Measurements from ENCODE around the gene PDGFRB. TPM values are rescaled to one million over a fixed set of nuclear protein-coding genes. Genes with fewer than 3 reads are reported as not detected.

PDGFRB gene
- total and polyA plus RNA-seq, 7 donors: 14.6 to 56.0 (median 34.0) TPM

DNA sequence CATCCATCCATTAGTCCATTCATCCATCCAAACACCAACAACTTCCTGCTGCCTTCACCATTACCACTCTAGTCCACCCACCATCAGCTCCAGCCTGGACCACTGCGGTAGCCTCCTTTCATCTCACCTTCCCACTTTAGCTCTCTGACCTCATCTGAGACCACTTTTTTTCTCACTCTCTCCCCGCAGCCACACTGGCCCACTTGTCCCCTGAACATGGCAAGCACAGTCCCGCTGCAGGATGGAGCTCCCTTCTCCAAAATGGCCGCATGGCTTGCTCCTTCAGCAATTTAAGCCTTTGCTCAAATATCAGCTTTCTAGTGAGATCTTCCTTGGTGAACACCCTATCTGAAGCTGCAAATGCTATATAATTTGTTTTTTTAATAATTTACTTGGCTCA, 80.4 kb downstream of the PDGFRB start:
- Histone ChIP-seq H3K9me3 (no peaks in the 10 kb centered on the region), H3K27me3 (ENCODE audit: insufficient read depth in 3 of 3, low read length in 2 of 3) (no peaks in the 10 kb centered on the region), H3K36me3 (ENCODE audit: insufficient read depth in 1 of 2, low read depth in 1 of 2) (no peaks in the 10 kb centered on the region), H3K27ac (no peak overlapping the region), H3K4me1 (no peaks in the 10 kb centered on the region), H3K4me3 (no peak overlapping the region)
- intact Hi-C loops (cut with DNase I): no loop called here
- TF ChIP-seq, protein P1, sequence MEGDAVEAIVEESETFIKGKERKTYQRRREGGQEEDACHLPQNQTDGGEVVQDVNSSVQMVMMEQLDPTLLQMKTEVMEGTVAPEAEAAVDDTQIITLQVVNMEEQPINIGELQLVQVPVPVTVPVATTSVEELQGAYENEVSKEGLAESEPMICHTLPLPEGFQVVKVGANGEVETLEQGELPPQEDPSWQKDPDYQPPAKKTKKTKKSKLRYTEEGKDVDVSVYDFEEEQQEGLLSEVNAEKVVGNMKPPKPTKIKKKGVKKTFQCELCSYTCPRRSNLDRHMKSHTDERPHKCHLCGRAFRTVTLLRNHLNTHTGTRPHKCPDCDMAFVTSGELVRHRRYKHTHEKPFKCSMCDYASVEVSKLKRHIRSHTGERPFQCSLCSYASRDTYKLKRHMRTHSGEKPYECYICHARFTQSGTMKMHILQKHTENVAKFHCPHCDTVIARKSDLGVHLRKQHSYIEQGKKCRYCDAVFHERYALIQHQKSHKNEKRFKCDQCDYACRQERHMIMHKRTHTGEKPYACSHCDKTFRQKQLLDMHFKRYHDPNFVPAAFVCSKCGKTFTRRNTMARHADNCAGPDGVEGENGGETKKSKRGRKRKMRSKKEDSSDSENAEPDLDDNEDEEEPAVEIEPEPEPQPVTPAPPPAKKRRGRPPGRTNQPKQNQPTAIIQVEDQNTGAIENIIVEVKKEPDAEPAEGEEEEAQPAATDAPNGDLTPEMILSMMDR (IDR thresholded peaks at IDR 0.05): no peak
- no peak for ATAC-seq
- 66 to 94% (median 87%) methylated on average over 4 of the region's 4 CpGs for WGBS, 3 donors
- no peak for DNase-seq

DNA sequence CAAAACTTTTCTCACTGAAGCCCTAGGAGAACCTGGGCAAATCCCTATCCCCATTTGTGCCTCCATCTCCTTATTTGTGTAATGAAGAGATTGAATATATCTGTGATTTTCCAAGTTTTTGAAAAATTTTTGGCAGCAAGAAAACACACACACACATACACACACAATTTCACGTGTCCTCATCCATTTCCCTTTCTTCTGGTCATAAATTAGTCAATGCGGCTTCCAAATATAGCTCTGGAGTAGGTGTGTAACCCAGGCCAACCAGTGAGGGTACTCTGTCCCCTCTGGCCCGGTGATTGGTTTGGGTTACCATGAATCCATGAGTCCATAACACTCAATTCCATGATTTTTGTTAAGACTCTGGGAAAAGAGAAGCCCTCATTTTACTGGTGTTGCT, 82.0 kb downstream of the PDGFRB start:
- no peak for ATAC-seq
- TF ChIP-seq, protein P1 (IDR thresholded peaks at IDR 0.05): no peak

DNA sequence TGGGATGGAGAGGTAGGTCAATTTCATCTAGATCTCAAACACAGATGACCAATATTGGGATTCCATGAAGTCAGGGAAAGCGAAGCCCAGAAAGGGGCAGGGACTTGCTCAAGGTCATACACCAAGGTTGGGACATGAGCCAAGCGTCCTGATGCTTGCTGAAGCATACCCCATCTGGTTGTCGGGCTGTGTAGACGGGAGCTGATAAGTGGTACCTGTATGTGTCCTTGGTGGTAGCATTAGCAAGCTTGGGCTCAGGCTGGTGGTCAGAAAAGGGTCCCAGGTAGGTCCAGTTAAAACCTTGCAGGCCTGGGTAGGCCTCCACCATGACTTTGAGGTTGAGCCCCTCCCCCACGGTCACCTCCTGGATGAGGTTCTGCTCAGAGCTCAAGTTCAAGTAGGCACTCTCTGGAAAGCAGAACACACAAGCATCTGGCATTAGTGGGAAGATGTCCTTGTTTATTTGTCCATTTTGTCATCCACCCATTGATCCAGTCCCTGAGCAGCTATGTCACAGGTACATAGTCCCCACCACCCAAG, 82.5 kb downstream of the PDGFRB start:
- H3K4me3 ChIP-seq: no peak overlapping the region
- intact Hi-C loops (cut with DNase I): no loop called here
- no peaks in the 10 kb centered on the region for H3K4me1 ChIP-seq
- no peaks in the 10 kb centered on the region for H3K36me3 ChIP-seq (ENCODE audit: insufficient read depth in 1 of 2, low read depth in 1 of 2)
- no peak overlapping the region for H3K27ac ChIP-seq
- H3K9me3 ChIP-seq: no peaks in the 10 kb centered on the region
- ATAC-seq: no peak
- 90 to 95% (median 92%) methylated on average over 5 of the region's 5 CpGs for WGBS, 3 donors
- no peaks in the 10 kb centered on the region for H3K27me3 ChIP-seq (ENCODE audit: insufficient read depth in 3 of 3, low read length in 2 of 3)
- DNase-seq: no peak
- TF ChIP-seq, protein P1 (IDR thresholded peaks at IDR 0.05): no peak

More for the DNA sequence above, 82.0 kb downstream of the PDGFRB start:
- Histone ChIP-seq H3K27me3 (ENCODE audit: insufficient read depth in 3 of 3, low read length in 2 of 3) (no peaks in the 10 kb centered on the region), H3K36me3 (ENCODE audit: insufficient read depth in 1 of 2, low read depth in 1 of 2) (no peaks in the 10 kb centered on the region), H3K9me3 (no peaks in the 10 kb centered on the region), H3K27ac (no peak overlapping the region), H3K4me3 (no peak overlapping the region), H3K4me1 (no peaks in the 10 kb centered on the region)
- no peak for DNase-seq
- WGBS, 3 donors: 62 to 79% (median 68%) methylated on average over 3 of the region's 3 CpGs
- intact Hi-C loops (cut with DNase I): no loop called here

DNA sequence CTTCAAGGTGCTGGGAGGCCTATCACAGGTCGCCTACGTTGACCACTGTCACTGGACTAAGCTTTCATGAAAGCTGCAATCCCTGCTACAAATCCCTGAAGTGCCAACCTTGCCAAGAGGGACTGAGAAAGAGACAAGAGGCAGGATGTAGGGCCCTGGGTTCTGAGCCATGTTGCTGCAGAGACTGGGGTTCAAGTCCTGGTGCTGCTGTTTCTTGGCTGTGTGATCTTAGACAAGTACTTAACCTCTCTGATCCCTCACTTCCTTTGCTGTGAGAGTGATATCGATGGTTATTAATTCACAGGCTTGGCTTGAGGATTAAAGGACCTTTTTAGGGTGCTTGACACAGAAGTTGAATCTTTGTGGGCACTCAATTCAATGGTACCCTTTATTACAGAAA, 84.8 kb downstream of the PDGFRB start:
- no peak overlapping the region for H3K27ac ChIP-seq
- no peak overlapping the region for H3K4me3 ChIP-seq
- TF ChIP-seq, protein P1 (IDR thresholded peaks at IDR 0.05): no peak
- ATAC-seq: no peak
- WGBS, 3 donors: 92 to 93% (median 92%) methylated on average over 3 of the region's 3 CpGs
- no peaks in the 10 kb centered on the region for H3K27me3 ChIP-seq (ENCODE audit: insufficient read depth in 3 of 3, low read length in 2 of 3)
- H3K36me3 ChIP-seq (ENCODE audit: insufficient read depth in 1 of 2, low read depth in 1 of 2): no peaks in the 10 kb centered on the region
- intact Hi-C loops (cut with DNase I): no loop called here
- DNase-seq: no peak
- no peaks in the 10 kb centered on the region for H3K9me3 ChIP-seq
- H3K4me1 ChIP-seq: no peaks in the 10 kb centered on the region
